ENCODE results near the gene TIMMDC1.

TIMMDC1 gene, protein sequence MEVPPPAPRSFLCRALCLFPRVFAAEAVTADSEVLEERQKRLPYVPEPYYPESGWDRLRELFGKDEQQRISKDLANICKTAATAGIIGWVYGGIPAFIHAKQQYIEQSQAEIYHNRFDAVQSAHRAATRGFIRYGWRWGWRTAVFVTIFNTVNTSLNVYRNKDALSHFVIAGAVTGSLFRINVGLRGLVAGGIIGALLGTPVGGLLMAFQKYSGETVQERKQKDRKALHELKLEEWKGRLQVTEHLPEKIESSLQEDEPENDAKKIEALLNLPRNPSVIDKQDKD

DNA sequence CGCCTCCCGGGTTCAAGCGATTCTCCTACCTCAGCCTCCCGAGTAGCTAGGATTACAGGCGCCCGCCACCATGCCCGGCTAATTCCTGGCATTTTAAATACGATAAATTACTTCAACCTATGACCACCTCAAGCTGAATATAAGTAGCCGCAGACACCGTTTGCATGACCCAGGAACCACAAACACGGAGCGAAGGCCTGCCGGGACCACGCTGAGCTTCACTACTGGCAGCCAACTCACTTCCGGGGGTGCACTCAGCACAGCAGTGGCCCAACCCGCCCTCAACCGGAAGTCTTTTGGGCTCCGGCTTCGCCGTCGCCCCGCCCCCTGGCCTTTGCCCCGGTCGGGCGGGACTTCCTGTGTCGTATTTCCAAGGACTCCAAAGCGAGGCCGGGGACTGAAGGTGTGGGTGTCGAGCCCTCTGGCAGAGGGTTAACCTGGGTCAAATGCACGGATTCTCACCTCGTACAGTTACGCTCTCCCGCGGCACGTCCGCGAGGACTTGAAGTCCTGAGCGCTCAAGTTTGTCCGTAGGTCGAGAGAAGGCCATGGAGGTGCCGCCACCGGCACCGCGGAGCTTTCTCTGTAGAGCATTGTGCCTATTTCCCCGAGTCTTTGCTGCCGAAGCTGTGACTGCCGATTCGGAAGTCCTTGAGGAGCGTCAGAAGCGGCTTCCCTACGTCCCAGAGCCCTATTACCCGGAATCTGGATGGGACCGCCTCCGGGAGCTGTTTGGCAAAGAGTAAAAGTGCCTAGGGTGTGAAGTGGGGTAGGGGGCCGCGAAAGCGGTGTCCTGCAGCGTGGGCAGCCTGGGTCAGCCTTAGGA lies at the start of gene TIMMDC1:
TIMMDC1 (plus strand) TSS at position 362 of the 826 bp plus-strand sequence; CDS start at position 549, 187 bp downstream.
- H3K27ac ChIP-seq (ENCODE audit: low read length) = peak within 1 kb of the TSS; percentile 99
- H3K9me3 ChIP-seq (ENCODE audit: control insufficient read depth in 1 of 2, low read length in 2 of 2) = no peaks in the 10 kb centered on the region
- no peaks in the 10 kb centered on the region for H3K27me3 ChIP-seq (ENCODE audit: low read depth, low read length)
- peak within 1 kb of the TSS; percentile 94 to 98 for H3K4me3 ChIP-seq (ENCODE audit: low read depth in 1 of 2, low read length in 2 of 2)
- peaks cover 12 to 21% of the 10 kb centered on the region in 2 donors for H3K4me1 ChIP-seq (ENCODE audit: control insufficient read depth in 1 of 2, insufficient read depth in 2 of 2, low read length in 2 of 2)
- H3K36me3 ChIP-seq (ENCODE audit: control insufficient read depth in 1 of 2, insufficient read depth in 2 of 2, low read length in 2 of 2) = peaks cover 0 to 4% of the 10 kb centered on the region in 2 donors

DNA sequence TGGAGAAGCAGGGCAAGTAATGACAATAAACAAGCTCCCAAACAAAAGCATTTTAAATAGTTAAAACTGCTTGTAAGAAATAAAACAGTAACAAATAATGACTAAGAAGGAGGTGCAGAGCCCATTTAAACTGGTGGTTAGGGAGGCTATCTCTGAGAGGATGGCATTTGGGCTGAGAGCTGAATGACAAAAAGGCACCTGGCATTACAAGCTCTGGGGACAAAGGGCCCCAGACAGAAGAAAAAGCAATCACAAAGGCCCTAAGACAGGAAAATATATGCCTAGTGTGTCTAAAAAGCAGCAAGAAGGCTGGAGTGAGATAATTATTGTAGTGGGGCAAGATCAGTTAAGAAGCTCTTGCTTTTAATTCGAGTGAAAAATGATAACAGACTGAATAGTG lies 44.5 kb upstream of the TIMMDC1 start:
- peaks cover 58 to 70% of the 10 kb centered on the region in 2 donors for H3K36me3 ChIP-seq (ENCODE audit: control insufficient read depth in 1 of 2, insufficient read depth in 2 of 2, low read length in 2 of 2)
- H3K4me1 ChIP-seq (ENCODE audit: control insufficient read depth in 1 of 2, insufficient read depth in 2 of 2, low read length in 2 of 2) = peaks cover 0 to 8% of the 10 kb centered on the region in 2 donors
- no peak overlapping the region for H3K27ac ChIP-seq (ENCODE audit: low read length)
- no peaks in the 10 kb centered on the region for H3K27me3 ChIP-seq (ENCODE audit: low read depth, low read length)
- no peaks in the 10 kb centered on the region for H3K9me3 ChIP-seq (ENCODE audit: control insufficient read depth in 1 of 2, low read length in 2 of 2)
- H3K4me3 ChIP-seq (ENCODE audit: low read depth in 1 of 2, low read length in 2 of 2) = no peak overlapping the region

DNA sequence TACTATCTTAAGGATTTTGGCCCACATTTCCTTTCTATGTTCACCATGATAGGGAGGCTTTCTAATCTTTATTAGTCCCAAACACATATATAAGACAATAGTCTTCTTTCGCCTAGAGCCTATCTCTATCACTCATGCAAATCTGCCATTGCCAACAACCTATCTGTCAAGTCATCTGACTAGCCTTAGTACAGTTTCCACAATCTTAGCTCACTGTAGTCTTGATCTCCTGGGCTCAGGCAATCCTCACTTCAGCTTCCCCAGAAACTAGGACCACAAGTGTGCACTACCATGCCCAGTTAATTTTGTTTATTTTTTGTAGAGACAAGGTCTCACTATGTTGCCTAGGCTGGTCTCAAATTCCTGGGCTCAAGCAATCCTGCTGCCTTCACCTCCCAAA lies 41.9 kb upstream of the TIMMDC1 start:
- Histone ChIP-seq H3K27ac (ENCODE audit: low read length) (no peak overlapping the region), H3K36me3 (ENCODE audit: control insufficient read depth in 1 of 2, insufficient read depth in 2 of 2, low read length in 2 of 2) (peaks cover 60 to 80% of the 10 kb centered on the region in 2 donors), H3K4me1 (ENCODE audit: control insufficient read depth in 1 of 2, insufficient read depth in 2 of 2, low read length in 2 of 2) (peaks cover 0 to 24% of the 10 kb centered on the region in 2 donors), H3K9me3 (ENCODE audit: control insufficient read depth in 1 of 2, low read length in 2 of 2) (no peaks in the 10 kb centered on the region), H3K4me3 (ENCODE audit: low read depth in 1 of 2, low read length in 2 of 2) (no peak overlapping the region), H3K27me3 (ENCODE audit: low read depth, low read length) (no peaks in the 10 kb centered on the region)

DNA sequence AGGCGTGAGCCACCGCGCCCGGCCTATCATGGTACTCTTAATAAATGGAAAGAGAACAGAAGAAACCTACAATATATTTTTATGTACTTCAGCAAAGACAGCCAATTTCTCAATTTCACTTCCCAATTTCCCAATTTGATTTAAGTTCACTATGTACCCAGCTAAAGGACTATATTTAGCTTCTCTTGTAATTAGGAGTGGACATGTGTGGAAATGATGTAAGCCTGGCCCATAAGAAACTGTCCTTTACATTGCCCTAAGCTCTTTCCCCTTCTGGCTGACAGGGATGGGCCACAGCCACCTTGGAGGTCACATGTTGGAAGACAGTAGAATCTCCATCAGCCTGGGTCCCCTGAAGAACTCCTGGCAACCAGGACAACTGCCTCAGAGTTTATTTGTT lies 41.1 kb upstream of the TIMMDC1 start:
- Histone ChIP-seq H3K4me3 (ENCODE audit: low read depth in 1 of 2, low read length in 2 of 2) (no peak overlapping the region), H3K27me3 (ENCODE audit: low read depth, low read length) (no peaks in the 10 kb centered on the region), H3K27ac (ENCODE audit: low read length) (no peak overlapping the region), H3K4me1 (ENCODE audit: control insufficient read depth in 1 of 2, insufficient read depth in 2 of 2, low read length in 2 of 2) (peaks cover 6 to 32% of the 10 kb centered on the region in 2 donors), H3K9me3 (ENCODE audit: control insufficient read depth in 1 of 2, low read length in 2 of 2) (no peaks in the 10 kb centered on the region), H3K36me3 (ENCODE audit: control insufficient read depth in 1 of 2, insufficient read depth in 2 of 2, low read length in 2 of 2) (peaks cover 57 to 82% of the 10 kb centered on the region in 2 donors)

DNA sequence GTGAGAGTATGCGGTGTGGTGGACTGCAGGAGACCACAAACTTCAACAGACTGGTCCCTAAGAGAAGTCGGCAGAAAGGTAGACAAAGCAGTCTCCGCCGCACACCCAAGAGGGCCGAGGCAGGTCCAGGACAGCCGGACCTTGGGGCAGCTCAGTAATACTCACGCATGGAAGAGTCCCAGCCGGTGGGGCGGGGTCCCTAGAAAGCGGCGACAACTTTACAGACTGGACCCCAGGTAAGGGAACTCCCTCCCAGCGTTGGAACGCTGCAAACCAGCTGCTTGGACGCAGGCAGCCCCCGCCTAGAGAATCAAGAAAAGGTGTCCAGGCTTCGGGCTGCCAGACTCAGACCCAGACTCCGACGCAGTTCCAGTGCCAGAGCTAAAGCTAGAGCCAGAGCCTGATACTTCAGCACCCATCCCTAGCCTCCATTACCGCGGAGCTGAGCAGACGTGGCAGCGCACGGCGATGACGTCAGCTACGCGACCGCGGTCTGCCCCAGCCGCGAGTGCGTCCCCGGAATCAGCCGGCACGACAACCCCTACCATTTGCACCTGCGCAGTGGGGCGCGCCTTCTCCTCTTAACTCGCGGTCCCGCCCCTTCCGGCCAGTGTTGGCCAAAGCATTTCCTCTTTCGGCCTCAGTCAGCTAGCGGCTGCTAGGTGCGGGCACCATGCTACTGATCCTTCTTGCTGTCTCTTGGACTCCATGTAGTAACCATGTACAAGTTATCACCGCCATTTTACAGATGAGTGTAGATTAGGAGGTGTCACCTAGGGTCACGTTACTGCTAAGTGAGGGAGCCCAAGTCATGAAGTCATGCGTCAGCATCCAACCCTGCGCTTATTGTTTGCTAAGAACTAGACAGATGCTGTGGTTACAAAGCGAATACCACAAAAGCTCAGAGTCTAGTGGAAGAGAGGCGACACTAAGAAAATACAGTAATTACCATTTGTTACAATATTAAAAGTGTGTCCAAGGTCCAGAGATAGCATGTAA lies 34.9 kb upstream of the TIMMDC1 start, which contains the start of gene TMEM39A:
TMEM39A (minus strand) TSS at position 445 of the 999 bp plus-strand sequence. CDS start 1,541 bp downstream, outside the sequence.
- Histone ChIP-seq H3K4me3 (ENCODE audit: low read depth in 1 of 2, low read length in 2 of 2) (peak within 1 kb of the TSS; percentile 92 to 99), H3K27ac (ENCODE audit: low read length) (peak within 1 kb of the TSS; percentile 93), H3K36me3 (ENCODE audit: control insufficient read depth in 1 of 2, insufficient read depth in 2 of 2, low read length in 2 of 2) (peaks cover 17 to 33% of the 10 kb centered on the region in 2 donors), H3K27me3 (ENCODE audit: low read depth, low read length) (no peaks in the 10 kb centered on the region), H3K9me3 (ENCODE audit: control insufficient read depth in 1 of 2, low read length in 2 of 2) (no peaks in the 10 kb centered on the region), H3K4me1 (ENCODE audit: control insufficient read depth in 1 of 2, insufficient read depth in 2 of 2, low read length in 2 of 2) (peaks cover 11 to 32% of the 10 kb centered on the region in 2 donors)

DNA sequence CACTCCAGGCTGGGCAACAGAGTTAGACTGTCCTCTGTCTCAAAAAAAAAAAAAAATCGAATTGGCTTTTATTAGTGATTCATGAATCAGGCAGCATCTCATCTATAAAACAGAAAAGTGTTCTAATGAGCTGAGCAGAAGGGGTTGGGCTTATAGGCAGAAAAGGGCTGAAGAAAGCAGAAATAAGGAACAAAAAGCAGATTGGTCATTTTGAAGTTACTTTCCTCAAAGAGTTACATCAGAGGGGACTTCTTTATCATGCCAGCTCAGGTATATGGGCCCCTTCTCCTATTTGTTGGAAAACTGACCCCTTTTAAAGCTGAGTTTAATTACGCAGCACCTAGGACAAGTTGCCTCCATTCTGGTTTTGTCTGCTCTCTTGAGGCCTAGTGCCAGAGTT lies 30.3 kb upstream of the TIMMDC1 start:
- Histone ChIP-seq H3K9me3 (ENCODE audit: control insufficient read depth in 1 of 2, low read length in 2 of 2) (no peaks in the 10 kb centered on the region), H3K4me1 (ENCODE audit: control insufficient read depth in 1 of 2, insufficient read depth in 2 of 2, low read length in 2 of 2) (peaks cover 5 to 16% of the 10 kb centered on the region in 2 donors), H3K27ac (ENCODE audit: low read length) (no peak overlapping the region), H3K27me3 (ENCODE audit: low read depth, low read length) (no peaks in the 10 kb centered on the region), H3K36me3 (ENCODE audit: control insufficient read depth in 1 of 2, insufficient read depth in 2 of 2, low read length in 2 of 2) (peaks cover 5 to 8% of the 10 kb centered on the region in 2 donors), H3K4me3 (ENCODE audit: low read depth in 1 of 2, low read length in 2 of 2) (peak overlapping the region; percentile 96 to 100)

DNA sequence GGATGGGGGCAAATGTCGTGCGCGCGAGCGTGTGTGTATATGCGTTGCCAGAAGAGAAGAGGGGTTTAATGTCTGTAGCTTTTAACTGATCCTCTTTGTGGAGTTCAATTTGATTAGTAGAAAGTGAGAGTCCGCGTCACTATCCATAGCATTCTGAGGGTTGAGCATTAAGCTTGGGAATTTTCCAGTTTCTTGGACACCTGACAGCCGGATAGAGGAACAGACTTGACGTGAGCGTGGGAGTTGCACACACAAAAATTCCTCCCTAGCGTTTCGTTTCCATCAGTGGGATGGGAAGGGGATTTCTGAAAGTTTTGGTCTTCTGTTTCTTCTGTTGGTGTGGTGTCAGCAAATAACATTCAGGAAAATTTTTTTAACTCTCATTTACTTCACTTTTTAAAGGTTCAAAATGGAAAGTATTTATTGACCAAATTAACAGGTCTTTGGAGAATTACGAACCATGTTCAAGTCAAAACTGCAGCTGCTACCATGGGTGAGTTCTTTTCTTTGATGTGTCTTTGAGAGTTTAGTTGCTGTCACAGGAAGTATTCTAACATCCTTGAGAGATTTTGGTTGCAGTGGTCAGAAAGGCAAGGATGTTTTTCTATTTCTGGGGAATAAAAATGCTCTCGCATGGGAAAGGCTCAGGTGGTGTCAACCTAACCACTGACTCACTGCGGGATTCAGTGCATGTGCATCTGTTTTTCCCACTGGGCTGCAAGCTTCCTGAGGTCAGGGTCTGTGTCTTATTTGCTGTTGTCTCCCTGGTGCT lies 28.7 kb upstream of the TIMMDC1 start:
- Histone ChIP-seq H3K27ac (ENCODE audit: low read length) (peak overlapping the region; percentile 48), H3K9me3 (ENCODE audit: control insufficient read depth in 1 of 2, low read length in 2 of 2) (no peaks in the 10 kb centered on the region), H3K27me3 (ENCODE audit: low read depth, low read length) (no peaks in the 10 kb centered on the region), H3K4me3 (ENCODE audit: low read depth in 1 of 2, low read length in 2 of 2) (peak overlapping the region; percentile 96 to 100), H3K36me3 (ENCODE audit: control insufficient read depth in 1 of 2, insufficient read depth in 2 of 2, low read length in 2 of 2) (peaks cover 8 to 9% of the 10 kb centered on the region in 2 donors), H3K4me1 (ENCODE audit: control insufficient read depth in 1 of 2, insufficient read depth in 2 of 2, low read length in 2 of 2) (peaks cover 0 to 15% of the 10 kb centered on the region in 2 donors)

DNA sequence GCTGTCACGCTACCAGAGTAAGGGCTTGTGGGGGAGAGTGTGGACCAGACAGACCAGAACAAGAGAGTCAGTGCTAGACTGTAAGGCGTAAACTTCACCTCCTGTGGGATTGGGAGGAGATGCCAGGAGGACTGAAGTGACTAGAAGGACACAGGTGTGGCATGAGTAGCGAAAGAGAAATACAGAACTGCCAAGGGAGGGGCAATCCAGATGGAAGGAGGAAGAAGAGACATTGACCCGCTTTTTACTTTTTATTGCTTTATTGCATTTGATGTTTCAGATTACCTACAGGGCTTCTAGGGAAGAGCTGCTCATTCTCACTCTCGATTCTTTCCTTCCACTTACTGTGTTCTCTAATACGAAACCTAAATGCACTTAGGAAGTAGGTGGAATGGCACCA lies 27.5 kb upstream of the TIMMDC1 start:
- Histone ChIP-seq H3K4me1 (ENCODE audit: control insufficient read depth in 1 of 2, insufficient read depth in 2 of 2, low read length in 2 of 2) (peaks cover 0 to 15% of the 10 kb centered on the region in 2 donors), H3K27me3 (ENCODE audit: low read depth, low read length) (no peaks in the 10 kb centered on the region), H3K4me3 (ENCODE audit: low read depth in 1 of 2, low read length in 2 of 2) (no peak overlapping the region), H3K9me3 (ENCODE audit: control insufficient read depth in 1 of 2, low read length in 2 of 2) (no peaks in the 10 kb centered on the region), H3K27ac (ENCODE audit: low read length) (no peak overlapping the region), H3K36me3 (ENCODE audit: control insufficient read depth in 1 of 2, insufficient read depth in 2 of 2, low read length in 2 of 2) (peaks cover 9 to 15% of the 10 kb centered on the region in 2 donors)

DNA sequence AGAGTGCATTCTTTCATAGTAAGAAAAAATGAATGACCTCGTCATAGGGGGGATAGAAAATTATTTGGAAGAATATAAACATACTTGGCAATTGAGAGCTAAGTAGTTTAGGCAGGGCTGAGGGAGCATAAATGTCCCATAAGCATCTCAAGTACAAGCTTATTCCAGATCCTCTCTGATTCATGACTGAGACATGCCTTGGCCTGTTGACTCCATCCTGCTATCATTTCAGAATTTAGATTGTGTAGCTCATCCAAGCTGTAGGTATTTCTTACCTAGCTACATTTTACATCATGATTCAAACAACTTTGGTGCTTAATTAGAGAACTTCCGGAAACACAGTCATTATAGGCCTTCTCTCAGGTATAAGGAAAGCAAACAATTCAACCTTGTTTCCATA lies 17.3 kb upstream of the TIMMDC1 start:
- Histone ChIP-seq H3K4me1 (ENCODE audit: control insufficient read depth in 1 of 2, insufficient read depth in 2 of 2, low read length in 2 of 2) (no peaks in the 10 kb centered on the region), H3K36me3 (ENCODE audit: control insufficient read depth in 1 of 2, insufficient read depth in 2 of 2, low read length in 2 of 2) (peaks cover 32 to 50% of the 10 kb centered on the region in 2 donors), H3K27ac (ENCODE audit: low read length) (no peak overlapping the region), H3K27me3 (ENCODE audit: low read depth, low read length) (no peaks in the 10 kb centered on the region), H3K9me3 (ENCODE audit: control insufficient read depth in 1 of 2, low read length in 2 of 2) (no peaks in the 10 kb centered on the region), H3K4me3 (ENCODE audit: low read depth in 1 of 2, low read length in 2 of 2) (no peak overlapping the region)

DNA sequence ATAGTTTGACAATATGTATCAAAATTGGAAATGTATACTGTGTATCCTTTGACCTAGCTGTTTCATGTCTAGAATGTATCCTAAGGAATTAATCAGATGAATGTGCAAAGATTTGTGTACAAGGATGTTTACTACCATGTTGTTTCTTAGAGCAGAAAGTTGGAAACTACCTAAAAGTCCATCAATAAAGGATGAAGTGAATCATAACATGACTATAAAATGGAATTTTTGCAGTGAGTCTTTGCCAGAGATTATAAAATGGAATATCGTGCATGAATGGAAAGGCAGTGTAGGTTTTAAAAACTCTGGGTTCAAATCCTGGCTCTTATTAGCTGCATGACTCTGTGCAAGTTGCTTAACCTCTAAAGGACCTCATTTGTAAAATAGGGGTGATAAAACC lies 15.2 kb upstream of the TIMMDC1 start:
- no peak overlapping the region for H3K4me3 ChIP-seq (ENCODE audit: low read depth in 1 of 2, low read length in 2 of 2)
- no peaks in the 10 kb centered on the region for H3K4me1 ChIP-seq (ENCODE audit: control insufficient read depth in 1 of 2, insufficient read depth in 2 of 2, low read length in 2 of 2)
- no peaks in the 10 kb centered on the region for H3K9me3 ChIP-seq (ENCODE audit: control insufficient read depth in 1 of 2, low read length in 2 of 2)
- H3K36me3 ChIP-seq (ENCODE audit: control insufficient read depth in 1 of 2, insufficient read depth in 2 of 2, low read length in 2 of 2) = peaks cover 33 to 48% of the 10 kb centered on the region in 2 donors
- H3K27me3 ChIP-seq (ENCODE audit: low read depth, low read length) = no peaks in the 10 kb centered on the region
- no peak overlapping the region for H3K27ac ChIP-seq (ENCODE audit: low read length)
